NB4 (cell line): ENCODE results near the gene ARPC3.

ENCODE experiments used
- DNase-seq: peaks from one replicate; pipeline ENCODE4 v3.0.0; 2010; ENCODE audit warnings: low read depth
- H3K4me3 ChIP-seq: one replicate; pipeline ENCODE4 v1.5.1; 2011; ENCODE audit warnings: mild to moderate bottlenecking, low read depth, low read length, moderate library complexity
- CTCF ChIP-seq: IDR thresholded peaks from one replicate; pipeline ENCODE4 v1.5.1; 2012; ENCODE audit warnings: low read depth, low read length
- MAX ChIP-seq: IDR thresholded peaks from 2 replicates; pipeline ENCODE4 v1.6.1; 2011; ENCODE audit warnings: low read depth, low read length
- MYC ChIP-seq: IDR thresholded peaks from 2 replicates; pipeline ENCODE4 v1.6.1; 2011; ENCODE audit warnings: low read depth, low read length
- POLR2A ChIP-seq: IDR thresholded peaks from 2 replicates; pipeline ENCODE4 v1.6.1; 2011; ENCODE audit warnings: mild to moderate bottlenecking; ENCODE audit not compliant: insufficient read length; ENCODE audit errors: extremely low read depth

Gene ARPC3

GRCh38 chr12:110449799-110450497, at the start of gene ARPC3:
Gene ARPC3, minus strand, starts transcription at chr12:110450337. Its CDS starts 77 bp downstream, at chr12:110450260.
- peak within 1 kb of the TSS; percentile 90 for H3K4me3 ChIP-seq
- peak; percentile 99 for DNase-seq
- peak; percentile 60; the same call in 1 of the 2 replicates for TF ChIP-seq MAX
- TF ChIP-seq CTCF = peak; percentile 93
- peak; percentile 73 for TF ChIP-seq POLR2A
- TF ChIP-seq MYC = peak; percentile 84

GRCh38 chr12:110498984-110499706, 49.0 kb upstream of the ARPC3 start:
- peak overlapping the region; percentile 95 for H3K4me3 ChIP-seq
- TF ChIP-seq POLR2A (no peak), CTCF (no peak), MYC (peak; percentile 60; the same call in 1 of the 2 replicates), MAX (peak; percentile 85)
- peak; percentile 84 for DNase-seq

GRCh38 chr12:110475426-110475825, 25.3 kb upstream of the ARPC3 start:
- no peak for TF ChIP-seq MYC
- no peak for TF ChIP-seq MAX
- no peak for TF ChIP-seq CTCF
- no peak for DNase-seq
- H3K4me3 ChIP-seq = no peak overlapping the region

- peak; percentile 97 for TF ChIP-seq MYC
- TF ChIP-seq POLR2A = peak; percentile 76
- peak; percentile 99 for TF ChIP-seq MAX
- TF ChIP-seq CTCF = no peak
- DNase-seq = peak; percentile 100
Observed at GRCh38 chr12:110468214-110469048, 18.3 kb upstream of the ARPC3 start, which contains the start of the genes FAM216A and GPN3. Gene FAM216A, plus strand, starts transcription at chr12:110468845. Its CDS starts 31 bp downstream, at chr12:110468876. Gene GPN3, minus strand, starts transcription at chr12:110468257. Its CDS starts 54 bp downstream, at chr12:110468203.

GRCh38 chr12:110467847-110468213, 17.7 kb upstream of the ARPC3 start:
- peak overlapping the region; percentile 79 for H3K4me3 ChIP-seq
- TF ChIP-seq MAX (no peak), CTCF (no peak), POLR2A (no peak), MYC (no peak)
- DNase-seq = no peak

More at GRCh38 chr12:110468214-110469048, 18.3 kb upstream of the ARPC3 start, which contains the start of the genes FAM216A and GPN3:
- H3K4me3 ChIP-seq = peak within 1 kb of the TSS; percentile 79
